Measurements from ENCODE around the gene RSAD2.

RSAD2 gene

GRCh38 chr2:6908291-6908690, 30.7 kb downstream of the RSAD2 start:
- DNase-seq = no peak

GRCh38 chr2:6909431-6910385, 32.1 kb downstream of the RSAD2 start:
- no peak for DNase-seq

GRCh38 chr2:6911721-6912120, 34.1 kb downstream of the RSAD2 start:
- no peak for DNase-seq

GRCh38 chr2:6913415-6914157, 36.0 kb downstream of the RSAD2 start:
- DNase-seq = peak; percentile 72

- DNase-seq = peak; percentile 28
These were observed 37.3 kb downstream of the RSAD2 start for GRCh38 chr2:6914828-6915227.

GRCh38 chr2:6915399-6915798, 37.8 kb downstream of the RSAD2 start:
- DNase-seq = no peak

- no peak for DNase-seq
These were observed 38.6 kb downstream of the RSAD2 start for GRCh38 chr2:6916224-6916623.

GRCh38 chr2:6916736-6917070, 39.1 kb downstream of the RSAD2 start:
- DNase-seq = no peak

- peak; percentile 64 for DNase-seq
These were observed 39.6 kb downstream of the RSAD2 start, which contains the start of gene RNF144A for GRCh38 chr2:6917071-6917760. RNF144A (plus strand) TSS chr2:6917412; CDS start chr2:6996927, 79,515 bp downstream.

- DNase-seq = no peak
These were observed 40.3 kb downstream of the RSAD2 start for GRCh38 chr2:6917761-6918421.

GRCh38 chr2:6919901-6920742, 42.5 kb downstream of the RSAD2 start:
- DNase-seq = no peak

GRCh38 chr2:6920743-6921064, 43.1 kb downstream of the RSAD2 start:
- no peak for DNase-seq

GRCh38 chr2:6921321-6921922, 43.8 kb downstream of the RSAD2 start:
- no peak for DNase-seq

- no peak for DNase-seq
These were observed 44.7 kb downstream of the RSAD2 start for GRCh38 chr2:6922201-6922656.

- no peak for DNase-seq
These were observed 45.7 kb downstream of the RSAD2 start for GRCh38 chr2:6923319-6923718.

GRCh38 chr2:6924101-6924923, 46.7 kb downstream of the RSAD2 start:
- DNase-seq = no peak

GRCh38 chr2:6924924-6925409, 47.4 kb downstream of the RSAD2 start:
- DNase-seq = no peak

GRCh38 chr2:6926071-6926732, 48.6 kb downstream of the RSAD2 start:
- no peak for DNase-seq

GRCh38 chr2:6927186-6927585, 49.6 kb downstream of the RSAD2 start:
- DNase-seq = no peak

- DNase-seq = no peak
These were observed 50.2 kb downstream of the RSAD2 start for GRCh38 chr2:6927753-6928152.

All from stimulated activated CD4-positive, alpha-beta T cell treated with anti-CD3 and anti-CD28 coated beads, Interleukin-1b, Interleukin-23, amount 100 ng/mL, for 48 hours (primary cell).